ELR (cell line): ENCODE data around the gene RBPJ.
"Not testable (repeated sequence)": the region's sequence is repeated elsewhere in the genome, so short reads cannot be mapped to it uniquely, and the experiment has no call there.

Source experiments
- DNase-seq: peaks from one replicate; pipeline ENCODE4 v3.0.0-alpha.2; 2015; ENCODE audit warnings: low read depth

Gene RBPJ

DNA sequence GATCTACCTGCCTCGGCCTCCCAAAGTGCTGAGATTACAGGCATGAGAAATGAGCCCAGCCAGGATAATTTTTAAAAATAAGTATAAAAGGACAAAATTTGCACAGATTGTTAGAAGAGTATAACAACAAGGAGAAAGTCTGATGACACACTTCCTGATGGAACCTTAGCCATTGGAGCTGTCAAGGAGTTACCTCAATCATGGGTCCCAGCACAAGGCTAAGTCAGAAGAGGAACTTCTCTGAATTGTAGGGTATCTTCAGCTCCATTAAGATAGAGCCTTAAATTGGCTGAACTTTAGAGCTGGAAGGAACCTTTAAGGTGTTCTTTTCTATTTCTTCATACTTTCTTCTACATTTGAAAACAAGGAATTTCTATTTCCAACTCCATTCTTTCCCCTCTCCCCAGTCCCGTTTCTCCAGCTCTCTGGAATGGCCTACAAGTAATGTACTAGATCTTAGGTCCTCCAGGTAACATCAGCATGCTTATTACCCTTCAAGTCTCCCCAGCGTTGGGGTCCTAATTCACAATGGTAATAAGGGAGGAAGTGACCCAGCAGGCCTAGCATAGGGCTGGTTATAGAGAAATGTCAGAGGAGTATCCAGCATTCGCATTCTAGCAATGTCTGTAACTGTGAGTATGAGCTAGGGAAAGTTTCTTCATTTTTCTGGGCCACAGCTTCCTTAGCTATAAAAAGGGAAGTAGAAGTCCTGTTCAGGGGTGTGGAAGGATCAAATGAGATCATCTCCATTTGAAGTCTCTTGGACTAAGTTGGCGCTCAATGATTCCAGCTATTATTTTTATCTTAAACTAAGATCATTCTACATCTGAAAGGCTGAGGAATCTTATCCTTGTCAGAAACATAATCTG is 18.5 kb upstream of the RBPJ start:
- DNase-seq, result no peak

- DNase-seq, result no peak
Measured at GRCh38 chr4:26303008-26303407, 17.8 kb upstream of the RBPJ start.

DNA sequence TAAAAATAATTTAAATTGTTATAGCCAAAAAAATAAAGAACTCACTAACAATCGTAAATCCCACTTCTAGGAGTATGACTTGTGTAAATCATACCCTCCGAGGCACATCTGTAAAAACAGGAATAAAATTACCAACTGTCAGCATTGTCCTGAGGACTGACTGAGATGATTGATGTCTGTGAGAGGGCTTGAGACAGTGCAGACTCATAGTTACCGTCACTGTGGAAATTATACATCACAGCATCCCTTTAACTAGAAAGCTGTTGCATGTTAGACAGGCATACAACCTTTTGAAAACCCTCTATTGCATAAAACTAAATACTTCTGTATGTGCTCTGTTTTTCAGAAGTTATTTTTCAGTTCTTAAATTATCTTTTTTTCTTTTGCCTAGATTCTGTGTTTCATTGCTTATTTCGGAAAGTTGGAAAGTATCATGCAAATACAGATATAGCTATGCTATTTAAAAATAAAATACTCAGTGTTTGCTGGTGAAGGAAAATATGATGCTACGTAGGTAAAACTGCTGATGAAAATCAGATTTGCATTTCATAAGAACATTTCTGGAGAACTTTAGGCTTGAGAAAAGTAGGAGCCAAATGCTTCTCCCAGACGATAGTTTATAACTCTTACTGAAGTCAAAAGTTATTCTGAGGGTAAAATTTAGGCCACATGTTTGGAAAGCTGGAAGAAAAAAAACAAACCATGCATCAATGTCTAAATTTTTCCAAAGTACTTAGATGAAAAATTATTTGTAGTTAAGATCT is 13.6 kb upstream of the RBPJ start:
- no peak for DNase-seq

DNA sequence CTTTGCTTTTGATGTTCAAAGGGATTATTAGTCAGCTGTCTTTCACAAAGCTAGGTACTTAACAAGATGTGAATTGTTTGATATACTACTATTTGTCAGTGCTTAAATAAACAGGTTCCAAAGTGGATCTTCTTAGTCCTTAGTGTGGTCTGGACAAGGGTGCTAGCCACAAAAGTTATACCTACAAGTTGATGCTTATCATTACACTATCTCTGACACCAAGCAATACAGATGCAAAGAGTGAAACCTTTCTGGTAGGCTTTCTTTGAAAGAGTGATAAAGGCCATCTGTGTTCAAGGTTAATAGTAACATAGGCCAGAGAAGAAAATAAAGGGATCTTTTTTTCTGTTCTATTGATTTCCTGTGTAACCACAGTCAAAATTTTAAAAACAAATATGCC is 12.2 kb upstream of the RBPJ start:
- DNase-seq, result no peak

DNA sequence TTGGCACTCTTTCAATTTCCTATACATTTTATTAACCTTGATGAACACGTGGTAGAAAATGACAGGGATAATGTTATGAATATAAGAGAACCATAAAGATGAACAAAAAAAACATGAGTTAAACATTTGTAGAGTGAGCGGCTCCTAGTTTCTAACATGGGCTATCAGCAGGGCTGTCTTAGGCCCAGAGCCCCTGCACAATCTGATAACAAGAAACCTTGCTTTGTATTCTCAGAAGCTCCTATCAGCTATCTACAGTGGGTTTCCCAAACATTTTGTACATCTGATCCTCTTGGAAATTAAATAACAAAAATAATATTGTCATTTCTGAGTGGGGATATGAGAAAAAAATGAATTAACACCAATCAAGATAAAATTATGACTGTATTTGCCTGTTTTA is 10.6 kb upstream of the RBPJ start:
- no peak for DNase-seq

DNA sequence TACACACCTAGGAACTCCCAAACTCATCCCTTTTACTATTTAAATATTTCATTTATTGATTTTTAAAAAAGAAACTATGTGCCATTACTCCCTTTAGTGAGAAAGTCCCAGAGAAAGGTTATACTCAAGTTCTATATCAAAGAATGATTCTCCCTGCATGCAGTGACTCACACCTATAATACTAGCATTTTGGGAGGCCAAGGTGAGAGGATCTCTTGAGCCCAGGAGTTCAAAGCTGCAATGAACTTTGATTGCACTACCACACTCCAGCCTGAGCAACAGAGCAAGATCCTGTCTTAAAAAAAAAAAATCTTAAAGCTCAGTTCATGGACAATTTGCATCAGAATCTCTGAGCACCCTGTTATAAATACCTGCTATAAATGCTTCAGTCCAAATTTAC is 9.2 kb upstream of the RBPJ start:
- no peak for DNase-seq

DNA sequence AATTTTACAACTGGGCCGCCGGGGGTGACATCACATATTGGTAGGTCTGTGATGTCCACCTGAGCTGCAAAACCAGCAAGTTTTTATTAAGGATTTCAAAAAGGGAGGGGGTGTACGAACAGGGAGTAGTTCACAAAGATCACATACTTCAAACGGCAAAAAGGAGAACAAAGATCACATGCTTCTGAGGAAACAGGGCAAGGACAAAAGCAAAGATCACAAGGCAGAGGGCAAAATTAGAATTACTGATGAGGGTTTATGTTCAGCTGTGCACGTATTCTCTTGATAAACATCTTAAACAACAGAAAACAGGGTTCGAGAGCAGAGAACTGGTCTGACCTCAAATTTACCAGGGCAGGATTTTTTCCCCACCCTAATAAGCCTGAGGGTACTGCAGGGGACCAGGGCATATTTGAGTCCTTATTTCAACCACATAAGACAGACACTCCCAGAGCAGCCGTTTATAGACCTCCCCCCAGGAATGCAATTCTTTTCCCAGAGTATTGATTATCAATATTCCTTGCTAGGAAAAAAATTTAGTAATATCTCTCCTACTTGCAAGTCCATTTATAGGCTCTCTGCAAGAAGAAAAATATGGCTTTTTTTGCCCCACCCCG is 5.4 kb upstream of the RBPJ start:
- not testable (repeated sequence) for DNase-seq

DNA sequence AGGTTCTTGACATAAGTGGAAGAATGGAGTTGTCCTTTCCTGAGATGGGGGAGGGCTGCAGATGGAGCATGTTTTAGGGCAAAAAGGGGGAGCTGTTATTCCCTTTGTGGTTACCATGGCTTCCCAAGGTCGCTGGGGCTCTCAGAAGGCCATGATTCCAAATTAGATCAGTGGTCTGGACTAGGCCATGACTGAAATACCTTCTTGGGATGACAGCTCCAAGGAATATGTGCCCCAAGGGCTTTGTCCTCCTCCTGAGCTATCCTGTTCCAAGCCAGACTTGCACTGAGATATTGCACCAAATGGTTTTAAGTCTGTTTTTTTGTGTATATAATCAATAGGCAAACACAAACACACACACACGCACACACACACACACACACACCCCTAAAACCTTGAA is 3.0 kb upstream of the RBPJ start:
- peak; percentile 33 for DNase-seq

- DNase-seq, result peak; percentile 99
Measured at GRCh38 chr4:26319467-26319948, 1.3 kb upstream of the RBPJ start.

DNA sequence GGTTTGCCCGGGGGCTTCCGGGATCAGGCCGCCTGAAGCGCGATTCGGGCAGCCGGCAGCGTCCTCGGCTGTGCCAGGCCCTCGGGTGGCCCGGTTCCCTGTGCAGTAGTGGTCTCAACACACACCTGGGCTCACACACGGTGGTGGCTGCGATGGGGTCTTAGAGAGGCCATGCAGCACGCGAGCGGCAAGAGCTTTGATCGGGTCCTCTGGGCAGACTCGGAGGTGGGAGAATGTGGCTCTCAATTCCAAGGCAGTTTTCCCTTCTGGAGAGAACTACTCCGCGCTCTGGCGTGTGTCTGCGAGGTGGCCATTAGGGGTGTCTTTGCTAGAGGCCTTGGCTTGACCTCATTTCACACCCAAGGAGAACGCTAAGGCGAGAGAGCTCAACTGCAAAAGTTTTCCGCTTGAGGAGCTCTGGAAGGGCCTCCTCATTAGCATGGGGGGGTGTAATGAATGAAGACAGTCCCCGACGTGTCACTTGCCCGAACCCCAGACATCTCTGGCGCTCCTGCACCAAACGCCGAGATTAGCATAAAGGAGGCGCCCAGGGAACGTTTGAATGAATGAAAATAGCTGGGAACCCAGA is 771 bp upstream of the RBPJ start:
- DNase-seq, result peak; percentile 54

DNA sequence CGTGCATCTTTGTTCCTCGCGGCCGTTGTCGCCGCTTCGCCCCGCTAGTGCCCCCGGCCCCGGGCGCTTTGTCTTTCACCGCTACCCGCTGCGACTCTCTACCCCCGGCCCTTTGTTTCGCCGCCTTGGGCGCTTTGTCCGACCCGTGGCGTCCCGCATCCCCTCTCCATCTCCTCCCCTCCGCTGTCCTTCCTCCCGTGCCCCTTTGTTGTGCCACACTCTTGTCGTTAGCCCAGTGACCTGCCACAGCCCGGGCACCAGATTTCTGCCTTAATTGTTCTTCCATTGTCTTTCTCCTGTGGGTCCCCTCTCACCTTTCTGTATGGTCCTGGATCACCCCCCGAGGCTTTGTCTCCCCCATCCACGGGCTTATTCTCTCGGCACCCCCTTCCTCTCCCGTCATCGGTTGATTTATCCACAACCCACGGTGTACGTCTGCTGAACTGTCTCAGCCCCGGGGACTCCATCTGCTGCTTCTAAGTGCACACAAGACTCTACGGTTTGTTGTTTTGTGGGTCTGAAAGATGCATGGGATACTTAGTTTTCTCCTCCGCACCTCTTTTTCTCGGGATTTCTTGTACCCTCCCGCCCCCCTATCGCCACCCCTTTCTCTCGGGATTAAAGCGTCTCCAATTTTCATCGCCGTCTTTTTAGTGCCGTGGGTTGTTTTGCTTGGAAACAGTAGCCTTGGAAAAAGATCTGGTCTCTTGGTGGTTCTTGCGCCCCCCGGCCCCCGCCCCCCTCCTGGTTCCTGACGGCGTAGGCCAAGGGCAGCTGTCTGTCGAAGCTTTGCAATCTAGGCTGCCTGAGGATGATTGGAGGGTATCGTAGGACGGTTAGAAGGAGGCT is 783 bp downstream of the RBPJ start:
- peak; percentile 44 for DNase-seq

GRCh38 chr4:26322346-26322745 is 1.5 kb downstream of the RBPJ start:
- DNase-seq, result no peak

DNA sequence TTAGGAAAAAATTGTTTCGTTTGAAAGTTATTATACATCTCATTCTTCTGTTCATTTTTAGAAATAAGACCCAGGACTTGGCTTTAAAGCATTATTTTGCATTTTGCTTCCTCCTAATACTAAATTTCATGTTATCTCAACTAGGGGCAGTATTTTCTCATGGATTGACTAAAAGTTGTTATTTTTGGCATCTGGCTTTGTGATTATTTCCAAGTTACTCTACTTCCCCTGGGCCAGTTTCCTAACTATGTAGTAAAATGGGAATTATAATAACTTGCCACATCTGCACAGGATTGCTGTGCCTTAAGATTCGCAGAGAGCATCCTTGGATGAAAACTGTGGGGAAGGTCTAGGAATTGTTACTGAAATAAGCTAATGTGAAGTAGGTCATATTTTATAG is 3.0 kb downstream of the RBPJ start:
- no peak for DNase-seq

GRCh38 chr4:26325191-26325590 is 4.4 kb downstream of the RBPJ start:
- peak; percentile 76 for DNase-seq

- DNase-seq, result peak; percentile 96
Measured at GRCh38 chr4:26326791-26327190, 6.0 kb downstream of the RBPJ start.

DNA sequence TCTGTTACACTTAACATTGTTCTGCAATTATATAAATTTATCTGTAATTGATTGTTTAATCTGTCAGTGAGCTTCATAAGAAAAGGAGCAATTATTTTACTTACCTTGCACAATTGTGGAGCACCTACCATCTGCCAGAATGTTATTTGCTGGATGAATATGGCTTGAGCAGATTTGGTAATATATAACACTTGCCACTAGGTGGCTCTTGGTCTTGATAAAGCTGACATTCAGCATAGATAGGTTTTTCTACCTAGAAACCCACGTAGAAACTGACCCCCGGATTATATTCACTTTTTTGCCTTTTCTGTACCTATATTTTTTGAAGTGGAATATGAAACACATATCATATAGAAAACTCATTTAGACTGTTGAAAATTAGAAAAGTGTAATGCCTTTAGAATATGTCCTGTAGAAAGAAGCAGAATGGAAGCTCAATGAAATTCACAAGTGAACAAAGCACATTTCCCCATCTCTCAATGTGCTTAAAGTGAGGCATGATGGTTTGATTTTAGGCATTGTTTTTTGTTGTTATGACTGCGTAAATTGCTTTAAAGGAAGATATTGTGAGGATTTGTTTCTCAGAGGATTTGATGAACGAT is 9.5 kb downstream of the RBPJ start:
- DNase-seq, result peak; percentile 77

- no peak for DNase-seq
Measured at GRCh38 chr4:26330946-26331345, 10.1 kb downstream of the RBPJ start.

- DNase-seq, result no peak
Measured at GRCh38 chr4:26331380-26331950, 10.7 kb downstream of the RBPJ start.

GRCh38 chr4:26334366-26334765 is 13.6 kb downstream of the RBPJ start:
- DNase-seq, result no peak

GRCh38 chr4:26337612-26338011 is 16.8 kb downstream of the RBPJ start:
- no peak for DNase-seq
